Smooth muscle cell (in vitro differentiated cells): ENCODE results near the gene PPFIA2. TPM values are rescaled to one million over a fixed set of nuclear protein-coding genes. Genes with fewer than 3 reads are reported as not detected.

Source experiments
- DNase-seq: peaks from one replicate; lab custom pipeline; 2025; ENCODE audit not compliant: unreplicated experiment; lab: John Stamatoyannopoulos, UW
- H2AFZ ChIP-seq: fragments of 200-600 bp; sonication (generic); 2 replicates; pipeline ENCODE4 v1.6.0; 2016; ENCODE audit warnings: antibody characterized with exemption, low read depth, mild to moderate bottlenecking
- H3F3A ChIP-seq: fragments of 200-600 bp; sonication (generic); 2 replicates; pipeline ENCODE4 v1.6.0; 2017; ENCODE audit warnings: antibody characterized with exemption, low read depth
- H3K27ac ChIP-seq: fragments of 200-600 bp; sonication (generic); 2 replicates; pipeline ENCODE4 v1.5.1; 2016; ENCODE audit warnings: low read depth, mild to moderate bottlenecking
- H3K27me3 ChIP-seq: fragments of 200-600 bp; sonication (generic); 2 replicates; pipeline ENCODE4 v1.6.1; 2016; ENCODE audit warnings: low read depth, mild to moderate bottlenecking
- H3K36me3 ChIP-seq: fragments of 200-600 bp; sonication (generic); 2 replicates; pipeline ENCODE4 v1.5.1; 2016; ENCODE audit warnings: low read depth
- H3K4me1 ChIP-seq: fragments of 200-600 bp; sonication (generic); 2 replicates; pipeline ENCODE4 v1.5.1; 2016; ENCODE audit warnings: low read depth
- H3K4me2 ChIP-seq: fragments of 200-600 bp; sonication (generic); 2 replicates; pipeline ENCODE4 v1.6.0; 2016; ENCODE audit warnings: mild to moderate bottlenecking
- H3K4me3 ChIP-seq: fragments of 200-600 bp; sonication (generic); 2 replicates; pipeline ENCODE4 v1.5.1; 2016; ENCODE audit warnings: mild to moderate bottlenecking
- H3K79me2 ChIP-seq: fragments of 200-600 bp; sonication (generic); 2 replicates; pipeline ENCODE4 v1.6.0; 2016; ENCODE audit warnings: low read depth, mild to moderate bottlenecking
- H3K9ac ChIP-seq: fragments of 200-600 bp; sonication (generic); 2 replicates; pipeline ENCODE4 v1.6.0; 2016; ENCODE audit warnings: low read depth
- H3K9me3 ChIP-seq: fragments of 200-600 bp; sonication (generic); replicated peaks from 2 replicates; pipeline ENCODE4 v1.5.1; 2016; ENCODE audit warnings: low read depth
- H4K20me1 ChIP-seq: fragments of 200-600 bp; sonication (generic); 2 replicates; pipeline ENCODE4 v1.6.0; 2016; ENCODE audit warnings: low read depth
- CTCF ChIP-seq: fragments of 200-600 bp; sonication (generic); IDR thresholded peaks from 2 replicates; pipeline ENCODE4 v1.5.1; 2017; ENCODE audit warnings: borderline replicate concordance, mild to moderate bottlenecking, antibody characterized with exemption; ENCODE audit not compliant: insufficient read depth, poor library complexity, severe bottlenecking
- WGBS: methylation state at CpG from one replicate; pipeline ENCODE4 v1.1.7; 2016; ENCODE audit warnings: low lambda C conversion rate; 5-methylcytosine and 5-hydroxymethylcytosine counted together
- polyA plus RNA-seq: library from polyadenylated mRNA; unstranded; fragments of >200 nt; fragmentation: Nextera tagmentation; extraction: Ambion mirVana; gene quantifications from 2 replicates; pipeline ENCODE4 v1.2.1, GENCODE V29; 2016
- total RNA-seq: library from RNA; depleted of rRNA; stranded (reverse); fragments of >200 nt; gene quantifications from 2 replicates; pipeline ENCODE4 v1.2.3, GENCODE V29; 2014

The PPFIA2 gene
- total and polyA plus RNA-seq, 2 experiments from 2014 or later: not detected

- Histone ChIP-seq H3K4me3 (no peak overlapping the region), H3K9me3 (no peaks in the 10 kb centered on the region), H2AFZ (no peak overlapping the region), H3K79me2 (no peaks in the 10 kb centered on the region), H4K20me1 (no peaks in the 10 kb centered on the region), H3K4me1 (no peaks in the 10 kb centered on the region), H3K27ac (no peak overlapping the region), H3K4me2 (no peak overlapping the region), H3K36me3 (no peaks in the 10 kb centered on the region), H3K27me3 (no peaks in the 10 kb centered on the region), H3K9ac (no peak overlapping the region), H3F3A (no peaks in the 10 kb centered on the region)
- no peak for TF ChIP-seq CTCF
- no peak for DNase-seq
These were observed 398.2 kb downstream of the PPFIA2 start for GRCh38 chr12:81360916-81361315.

GRCh38 chr12:81359736-81360135 is 399.4 kb downstream of the PPFIA2 start:
- no peak overlapping the region for H3K27ac ChIP-seq

GRCh38 chr12:81354327-81354932 is 404.7 kb downstream of the PPFIA2 start:
- TF ChIP-seq CTCF: no peak
- 79% methylated on average over 5 of the region's 5 CpGs for WGBS

More at GRCh38 chr12:81359736-81360135, 399.4 kb downstream of the PPFIA2 start:
- H3K9me3 ChIP-seq: no peaks in the 10 kb centered on the region
- no peaks in the 10 kb centered on the region for H3K36me3 ChIP-seq
- H3K4me2 ChIP-seq: no peak overlapping the region
- DNase-seq: no peak
- H3F3A ChIP-seq: no peaks in the 10 kb centered on the region
- H3K27me3 ChIP-seq: no peaks in the 10 kb centered on the region
- no peaks in the 10 kb centered on the region for H4K20me1 ChIP-seq
- no peak for TF ChIP-seq CTCF
- H3K79me2 ChIP-seq: no peaks in the 10 kb centered on the region
- H2AFZ ChIP-seq: no peak overlapping the region
- no peak overlapping the region for H3K4me3 ChIP-seq
- no peak overlapping the region for H3K9ac ChIP-seq
- H3K4me1 ChIP-seq: no peaks in the 10 kb centered on the region

GRCh38 chr12:81350309-81350708 is 408.8 kb downstream of the PPFIA2 start:
- H3K36me3 ChIP-seq: no peaks in the 10 kb centered on the region
- H3K9ac ChIP-seq: no peak overlapping the region
- H3K4me3 ChIP-seq: no peak overlapping the region
- no peak overlapping the region for H3K27ac ChIP-seq
- H4K20me1 ChIP-seq: no peaks in the 10 kb centered on the region
- no peak overlapping the region for H2AFZ ChIP-seq
- 64% methylated on average over 2 of the region's 2 CpGs for WGBS
- H3K79me2 ChIP-seq: no peaks in the 10 kb centered on the region
- no peaks in the 10 kb centered on the region for H3K9me3 ChIP-seq
- DNase-seq: no peak
- no peaks in the 10 kb centered on the region for H3K27me3 ChIP-seq
- H3K4me1 ChIP-seq: no peaks in the 10 kb centered on the region
- TF ChIP-seq CTCF: no peak
- H3K4me2 ChIP-seq: no peak overlapping the region
- H3F3A ChIP-seq: no peaks in the 10 kb centered on the region

More at GRCh38 chr12:81354327-81354932, 404.7 kb downstream of the PPFIA2 start:
- no peak overlapping the region for H2AFZ ChIP-seq
- DNase-seq: no peak
- no peak overlapping the region for H3K4me3 ChIP-seq
- H3K27me3 ChIP-seq: no peaks in the 10 kb centered on the region
- no peak overlapping the region for H3K27ac ChIP-seq
- no peaks in the 10 kb centered on the region for H3K36me3 ChIP-seq
- H3K9ac ChIP-seq: no peak overlapping the region
- no peaks in the 10 kb centered on the region for H4K20me1 ChIP-seq
- no peaks in the 10 kb centered on the region for H3K4me1 ChIP-seq
- H3K79me2 ChIP-seq: no peaks in the 10 kb centered on the region
- no peak overlapping the region for H3K4me2 ChIP-seq
- no peaks in the 10 kb centered on the region for H3F3A ChIP-seq
- no peaks in the 10 kb centered on the region for H3K9me3 ChIP-seq
